Measurements from ENCODE around the gene VPREB3.
A peak's percentile ranks its signal among the peaks of the same experiment; 100 is the strongest.

The VPREB3 gene

GRCh38 chr22:23722160-23722559, 32.1 kb downstream of the VPREB3 start:
- no peak for DNase-seq

- no peak for DNase-seq
Observed at GRCh38 chr22:23720855-23721254, 33.4 kb downstream of the VPREB3 start.

GRCh38 chr22:23718371-23719165, 35.7 kb downstream of the VPREB3 start:
- DNase-seq: no peak

GRCh38 chr22:23716811-23717801, 37.1 kb downstream of the VPREB3 start:
- DNase-seq: peak; percentile 85

GRCh38 chr22:23715806-23716375, 38.3 kb downstream of the VPREB3 start:
- DNase-seq: no peak

- DNase-seq: no peak
Observed at GRCh38 chr22:23714596-23715578, 39.3 kb downstream of the VPREB3 start.

GRCh38 chr22:23713696-23714595, 40.3 kb downstream of the VPREB3 start:
- no peak for DNase-seq

- DNase-seq: no peak
Observed at GRCh38 chr22:23712256-23712655, 42.0 kb downstream of the VPREB3 start.

- DNase-seq: no peak
Observed at GRCh38 chr22:23709107-23709506, 45.1 kb downstream of the VPREB3 start.

GRCh38 chr22:23708270-23708669, 46.0 kb downstream of the VPREB3 start:
- no peak for DNase-seq

GRCh38 chr22:23705358-23705757, 48.9 kb downstream of the VPREB3 start:
- DNase-seq: no peak

- DNase-seq: no peak
Observed at GRCh38 chr22:23704829-23705228, 49.4 kb downstream of the VPREB3 start.

- no peak for DNase-seq
Observed at GRCh38 chr22:23704062-23704461, 50.2 kb downstream of the VPREB3 start.
